ENCODE measurements around the gene CTNNA1.

CTNNA1 gene

DNA sequence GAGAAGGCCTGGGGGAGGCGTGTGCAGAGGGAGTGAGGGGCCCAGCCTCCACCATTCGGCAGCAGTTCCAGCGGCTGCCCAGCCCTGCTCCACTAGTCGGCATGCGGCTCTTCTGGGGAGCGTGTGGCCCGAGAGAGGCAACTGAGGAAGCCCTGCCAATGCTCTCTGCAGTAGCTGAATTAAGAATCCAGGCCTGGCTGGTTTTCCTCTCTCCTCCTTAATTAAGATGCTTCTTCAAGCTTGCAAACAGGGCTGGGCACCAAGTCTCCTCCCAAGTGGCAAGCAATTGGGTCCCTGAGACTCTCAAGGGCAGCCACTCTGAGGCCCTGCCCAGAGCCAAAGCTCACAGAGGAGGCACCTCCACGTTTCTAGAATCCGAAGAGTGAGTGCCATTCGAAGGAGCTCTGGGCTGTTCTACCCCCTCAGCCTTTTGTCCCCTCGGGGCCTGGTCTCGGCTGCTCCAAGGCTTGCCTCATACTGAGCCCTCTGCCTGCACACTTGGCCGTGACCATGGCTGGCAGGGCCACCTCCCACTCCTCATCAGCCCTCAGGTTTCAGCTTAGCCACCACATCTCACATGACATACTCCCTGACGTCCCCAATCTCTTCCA lies 197.3 kb downstream of the CTNNA1 start:
- H3K4me3 ChIP-seq (ENCODE audit: low read length) = no peak overlapping the region
- TF ChIP-seq CTCF (IDR thresholded peaks at IDR 0.05; ENCODE audit: insufficient read depth, low read depth, low read length, missing control alignments) = no peak
- no peak for DNase-seq (ENCODE audit: low read depth)

- no peak overlapping the region for H3K4me3 ChIP-seq (ENCODE audit: low read length)
- TF ChIP-seq CTCF (IDR thresholded peaks at IDR 0.05; ENCODE audit: insufficient read depth, low read depth, low read length, missing control alignments) = no peak
- DNase-seq (ENCODE audit: low read depth) = no peak
Observed at GRCh38 chr5:138951091-138951985, 198.1 kb downstream of the CTNNA1 start.

DNA sequence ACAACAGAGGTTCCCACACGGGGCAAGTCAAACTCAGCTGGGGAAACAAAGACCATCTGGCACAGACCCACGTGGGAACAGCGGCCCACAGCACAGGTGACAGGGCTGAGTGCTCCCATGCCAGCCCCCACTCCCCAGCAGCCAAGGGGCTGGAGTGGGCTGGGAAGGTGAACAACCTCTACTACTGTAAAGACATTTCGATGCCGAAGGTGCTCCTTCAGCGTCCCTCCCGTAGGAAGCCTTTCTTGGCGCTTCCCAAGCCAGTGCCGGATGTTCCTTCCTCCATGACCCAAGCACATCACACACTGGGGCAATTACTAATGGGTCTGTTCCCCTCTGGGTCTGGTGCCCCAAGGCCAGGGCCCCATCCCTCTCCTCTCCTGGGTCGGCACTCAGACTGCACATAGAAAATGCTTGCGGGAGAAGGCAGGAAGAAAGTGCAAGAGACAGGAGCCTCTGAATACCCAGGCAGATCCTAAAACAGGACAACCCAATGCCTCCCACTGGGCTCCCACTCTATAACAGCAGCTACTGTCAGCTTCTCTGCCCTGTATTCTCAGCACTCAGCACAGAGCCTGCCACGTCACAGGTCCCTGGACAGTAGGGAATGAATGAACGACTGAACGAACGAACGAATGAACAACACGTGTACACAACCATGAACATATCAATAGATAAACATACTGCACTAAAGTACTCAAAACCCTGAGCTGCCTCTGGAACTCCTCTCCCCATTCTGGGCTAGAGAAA lies 198.9 kb downstream of the CTNNA1 start:
- no peak overlapping the region for H3K4me3 ChIP-seq (ENCODE audit: low read length)
- DNase-seq (ENCODE audit: low read depth) = no peak
- TF ChIP-seq CTCF (IDR thresholded peaks at IDR 0.05; ENCODE audit: insufficient read depth, low read depth, low read length, missing control alignments) = no peak

- DNase-seq (ENCODE audit: low read depth) = no peak
- no peak overlapping the region for H3K4me3 ChIP-seq (ENCODE audit: low read length)
- TF ChIP-seq CTCF (IDR thresholded peaks at IDR 0.05; ENCODE audit: insufficient read depth, low read depth, low read length, missing control alignments) = no peak
Observed at GRCh38 chr5:138952962-138953361, 199.7 kb downstream of the CTNNA1 start.

DNA sequence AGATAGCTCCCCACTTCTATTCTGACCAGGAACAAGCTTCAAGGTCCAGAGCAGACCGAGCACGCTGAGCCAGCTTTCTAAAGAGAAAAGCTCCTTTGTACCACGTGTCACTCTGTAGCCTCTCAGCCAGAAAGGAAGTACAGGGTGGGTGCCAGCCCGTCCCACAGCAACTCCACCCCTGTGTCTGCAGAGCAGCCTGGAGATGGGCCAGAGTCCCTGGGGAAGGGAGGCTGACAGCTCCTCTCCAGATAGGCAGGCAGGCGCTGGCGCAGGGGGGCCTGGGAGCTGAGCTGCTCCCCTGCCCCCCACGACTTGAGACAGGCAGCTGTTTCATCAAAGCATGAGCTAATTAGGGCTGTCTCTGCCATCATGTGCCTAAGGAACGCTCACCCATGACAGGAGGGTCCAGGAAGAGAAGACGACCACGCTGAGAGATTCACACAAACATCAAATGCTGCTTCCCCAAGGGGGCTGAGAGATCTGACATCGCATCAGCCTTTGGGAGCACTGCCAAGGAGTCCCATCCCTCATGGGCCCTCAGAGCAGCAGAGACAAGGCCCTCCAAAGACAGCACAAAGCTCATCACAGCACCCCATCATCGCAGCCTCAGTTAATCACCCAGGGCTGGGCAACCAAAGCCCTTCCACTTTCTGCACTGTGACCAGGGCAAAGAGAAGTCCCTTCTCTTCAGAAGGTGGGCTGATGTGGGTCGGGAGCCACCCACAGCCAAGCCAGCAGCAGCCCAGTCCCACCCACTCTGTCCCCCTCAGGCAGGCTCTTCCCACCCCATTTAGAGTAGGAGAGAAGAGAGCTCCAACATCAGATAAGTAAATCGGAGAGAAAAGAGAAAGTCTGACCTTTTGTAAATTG lies 200.4 kb downstream of the CTNNA1 start:
- no peak overlapping the region for H3K4me3 ChIP-seq (ENCODE audit: low read length)
- TF ChIP-seq CTCF (IDR thresholded peaks at IDR 0.05; ENCODE audit: insufficient read depth, low read depth, low read length, missing control alignments) = no peak
- DNase-seq (ENCODE audit: low read depth) = peak; percentile 51

GRCh38 chr5:138954257-138955012 lies 201.2 kb downstream of the CTNNA1 start:
- no peak for DNase-seq (ENCODE audit: low read depth)
- TF ChIP-seq CTCF (IDR thresholded peaks at IDR 0.05; ENCODE audit: insufficient read depth, low read depth, low read length, missing control alignments) = no peak
- no peak overlapping the region for H3K4me3 ChIP-seq (ENCODE audit: low read length)

All from epithelial cell of esophagus (primary cell).